Nephron progenitor cell (in vitro differentiated cells): ENCODE results near the gene WAPL.

Experiments
- DNase-seq: peaks from one replicate; pipeline ENCODE4 v3.0.0; 2021
- H3K27ac Mint-ChIP-seq: 2 replicates; pipeline ENCODE4 v1.8.0; 2021; ENCODE audit warnings: mild to moderate bottlenecking, moderate library complexity, mixed read lengths
- H3K27me3 Mint-ChIP-seq: 2 replicates; pipeline ENCODE4 v1.8.0; 2021; ENCODE audit warnings: mild to moderate bottlenecking, low read depth, mixed read lengths; ENCODE audit not compliant: poor library complexity
- H3K36me3 Mint-ChIP-seq: 2 replicates; pipeline ENCODE4 v1.8.0; 2021; ENCODE audit warnings: low read depth, mixed read lengths
- H3K4me1 Mint-ChIP-seq: 2 replicates; pipeline ENCODE4 v1.8.0; 2021; ENCODE audit warnings: mixed read lengths
- H3K4me3 Mint-ChIP-seq: 2 replicates; pipeline ENCODE4 v1.8.0; 2021; ENCODE audit warnings: mild to moderate bottlenecking, moderate library complexity, mixed read lengths
- H3K9me3 Mint-ChIP-seq: 2 replicates; pipeline ENCODE4 v1.8.0; 2021; ENCODE audit warnings: mild to moderate bottlenecking, moderate library complexity, mixed read lengths
- TF ChIP-seq, protein P1 (sequence below): fragments of 200-600 bp; sonication (generic); IDR thresholded peaks from 2 replicates; pipeline ENCODE4 v1.5.0; 2021; ENCODE audit warnings: antibody characterized with exemption

Gene WAPL

DNA sequence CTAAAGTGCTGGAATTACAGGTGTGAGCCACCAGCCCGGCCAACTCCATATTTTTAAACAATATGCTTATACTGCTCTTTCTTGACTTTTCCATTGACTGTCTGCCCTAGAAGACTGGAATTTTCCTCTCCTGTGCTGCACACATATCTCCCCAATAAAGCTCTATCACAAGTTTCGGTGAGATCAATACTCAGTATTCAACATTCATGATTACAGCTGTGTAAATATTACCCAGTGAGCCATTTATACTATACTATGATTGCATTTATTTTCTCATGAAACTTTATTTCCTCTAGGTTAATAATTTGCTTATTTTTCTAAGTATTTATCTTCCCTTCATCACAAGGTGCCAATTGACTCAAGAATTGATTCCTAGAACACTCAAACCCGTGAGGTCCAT is 106.5 kb downstream of the WAPL start:
- no peaks in the 10 kb centered on the region for H3K4me1 Mint-ChIP-seq
- peaks cover 5% of the 10 kb centered on the region for H3K9me3 Mint-ChIP-seq
- no peak for DNase-seq
- H3K27ac Mint-ChIP-seq = no peak overlapping the region
- H3K36me3 Mint-ChIP-seq = no peaks in the 10 kb centered on the region
- no peak overlapping the region for H3K4me3 Mint-ChIP-seq
- H3K27me3 Mint-ChIP-seq = peaks cover 21% of the 10 kb centered on the region
- TF ChIP-seq, protein P1, sequence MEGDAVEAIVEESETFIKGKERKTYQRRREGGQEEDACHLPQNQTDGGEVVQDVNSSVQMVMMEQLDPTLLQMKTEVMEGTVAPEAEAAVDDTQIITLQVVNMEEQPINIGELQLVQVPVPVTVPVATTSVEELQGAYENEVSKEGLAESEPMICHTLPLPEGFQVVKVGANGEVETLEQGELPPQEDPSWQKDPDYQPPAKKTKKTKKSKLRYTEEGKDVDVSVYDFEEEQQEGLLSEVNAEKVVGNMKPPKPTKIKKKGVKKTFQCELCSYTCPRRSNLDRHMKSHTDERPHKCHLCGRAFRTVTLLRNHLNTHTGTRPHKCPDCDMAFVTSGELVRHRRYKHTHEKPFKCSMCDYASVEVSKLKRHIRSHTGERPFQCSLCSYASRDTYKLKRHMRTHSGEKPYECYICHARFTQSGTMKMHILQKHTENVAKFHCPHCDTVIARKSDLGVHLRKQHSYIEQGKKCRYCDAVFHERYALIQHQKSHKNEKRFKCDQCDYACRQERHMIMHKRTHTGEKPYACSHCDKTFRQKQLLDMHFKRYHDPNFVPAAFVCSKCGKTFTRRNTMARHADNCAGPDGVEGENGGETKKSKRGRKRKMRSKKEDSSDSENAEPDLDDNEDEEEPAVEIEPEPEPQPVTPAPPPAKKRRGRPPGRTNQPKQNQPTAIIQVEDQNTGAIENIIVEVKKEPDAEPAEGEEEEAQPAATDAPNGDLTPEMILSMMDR = no peak

DNA sequence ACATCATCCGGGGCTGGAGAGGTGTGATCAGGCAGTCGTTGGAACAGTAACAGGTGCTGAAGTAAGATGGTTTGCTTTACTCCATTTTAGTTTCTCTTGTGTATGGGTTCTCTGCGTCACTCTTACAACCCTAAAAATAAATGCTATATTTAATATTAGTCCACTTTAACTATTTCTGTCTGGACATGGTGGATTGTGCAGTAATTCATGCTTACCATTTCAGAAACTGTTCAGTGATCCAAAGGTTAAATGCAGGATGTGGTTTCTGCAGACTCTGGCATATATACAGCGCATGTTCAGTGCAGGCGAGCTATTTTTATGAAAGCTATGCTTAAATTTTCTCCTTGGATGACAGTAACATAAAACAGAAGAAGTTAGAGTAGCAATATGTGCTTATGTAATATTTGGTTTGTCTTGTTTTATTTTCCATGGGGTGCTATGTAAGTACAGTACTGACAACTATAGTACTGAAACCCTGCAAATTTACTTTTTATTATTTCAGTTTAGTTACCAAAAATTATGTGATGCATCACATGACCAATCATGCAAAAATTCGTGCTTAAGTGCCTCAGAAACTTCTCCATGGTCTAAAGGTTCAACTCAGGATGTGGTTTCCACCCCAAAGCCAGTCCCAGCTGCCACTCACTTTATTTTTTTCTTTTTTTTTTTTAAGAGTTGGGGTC is 108.4 kb downstream of the WAPL start:
- no peaks in the 10 kb centered on the region for H3K36me3 Mint-ChIP-seq
- H3K9me3 Mint-ChIP-seq = peaks cover 5% of the 10 kb centered on the region
- TF ChIP-seq, protein P1 = no peak
- no peaks in the 10 kb centered on the region for H3K4me1 Mint-ChIP-seq
- no peak overlapping the region for H3K4me3 Mint-ChIP-seq
- no peak overlapping the region for H3K27ac Mint-ChIP-seq
- no peak for DNase-seq
- H3K27me3 Mint-ChIP-seq = peaks cover 16% of the 10 kb centered on the region

DNA sequence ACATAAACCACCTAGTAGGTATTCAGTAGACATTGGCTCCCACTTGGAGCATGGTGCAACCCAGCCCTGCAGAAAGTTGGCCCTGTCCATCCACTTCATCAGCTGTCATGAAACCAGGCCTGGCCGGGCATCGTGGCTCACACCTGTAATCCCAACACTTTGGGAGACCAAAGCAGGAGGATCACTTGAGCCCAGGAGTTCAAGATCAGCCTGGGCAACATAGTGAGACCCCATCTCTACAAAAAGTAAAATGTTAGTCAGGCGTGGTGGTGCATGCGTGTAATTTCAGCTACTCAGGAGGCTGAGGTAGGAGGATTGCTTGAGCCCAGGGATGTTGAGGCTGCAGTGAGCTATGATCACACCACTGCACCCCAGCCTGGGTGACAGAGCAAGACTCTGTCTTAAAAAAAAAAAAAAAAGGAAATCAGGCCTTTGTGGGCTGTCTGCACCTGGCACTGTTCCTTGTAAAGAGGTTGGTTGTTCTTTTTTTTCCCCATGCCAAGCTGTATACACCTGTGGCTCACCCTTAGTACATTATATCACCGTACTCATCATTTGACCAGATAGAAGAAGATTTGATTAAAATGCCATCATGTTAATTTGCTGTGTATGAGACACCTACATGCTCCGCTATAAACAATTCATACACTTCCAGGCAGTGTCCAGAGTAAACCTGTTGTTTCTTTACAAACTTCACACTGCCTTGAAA is 109.6 kb downstream of the WAPL start:
- H3K4me3 Mint-ChIP-seq = no peak overlapping the region
- H3K4me1 Mint-ChIP-seq = no peaks in the 10 kb centered on the region
- no peak for DNase-seq
- peaks cover 5% of the 10 kb centered on the region for H3K9me3 Mint-ChIP-seq
- H3K27ac Mint-ChIP-seq = no peak overlapping the region
- TF ChIP-seq, protein P1 = no peak
- H3K27me3 Mint-ChIP-seq = peaks cover 17% of the 10 kb centered on the region
- no peaks in the 10 kb centered on the region for H3K36me3 Mint-ChIP-seq

DNA sequence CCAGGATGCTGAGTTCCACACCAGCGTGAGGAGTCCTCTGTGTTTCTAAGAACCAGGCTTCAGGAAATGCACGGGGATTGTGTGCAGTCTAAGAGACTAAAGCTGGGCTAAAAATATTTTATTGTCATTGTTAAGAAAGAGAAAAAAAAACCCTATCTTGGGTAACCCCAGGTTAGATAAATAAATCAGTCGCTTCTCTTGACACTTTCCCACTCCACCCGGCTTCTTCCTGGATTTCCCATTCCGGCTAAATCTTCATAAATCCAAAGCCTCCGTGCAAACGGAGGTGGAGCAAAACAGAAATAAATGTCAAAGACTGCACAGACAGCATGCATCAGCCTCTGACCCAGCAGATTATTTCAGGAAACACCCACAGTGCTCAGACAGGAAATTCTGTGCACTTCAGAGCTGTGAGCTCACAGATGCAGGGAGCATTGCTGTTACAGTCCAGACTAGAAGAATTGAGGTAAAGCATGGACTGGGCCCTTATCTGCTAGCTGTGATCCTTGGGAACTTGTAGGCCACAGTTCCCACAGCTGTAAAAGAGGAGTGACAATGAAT is 110.2 kb downstream of the WAPL start:
- DNase-seq = no peak
- H3K27ac Mint-ChIP-seq = no peak overlapping the region
- TF ChIP-seq, protein P1 = no peak
- H3K27me3 Mint-ChIP-seq = peaks cover 24% of the 10 kb centered on the region
- H3K36me3 Mint-ChIP-seq = no peaks in the 10 kb centered on the region
- H3K4me1 Mint-ChIP-seq = no peaks in the 10 kb centered on the region
- no peak overlapping the region for H3K4me3 Mint-ChIP-seq
- peaks cover 5% of the 10 kb centered on the region for H3K9me3 Mint-ChIP-seq

DNA sequence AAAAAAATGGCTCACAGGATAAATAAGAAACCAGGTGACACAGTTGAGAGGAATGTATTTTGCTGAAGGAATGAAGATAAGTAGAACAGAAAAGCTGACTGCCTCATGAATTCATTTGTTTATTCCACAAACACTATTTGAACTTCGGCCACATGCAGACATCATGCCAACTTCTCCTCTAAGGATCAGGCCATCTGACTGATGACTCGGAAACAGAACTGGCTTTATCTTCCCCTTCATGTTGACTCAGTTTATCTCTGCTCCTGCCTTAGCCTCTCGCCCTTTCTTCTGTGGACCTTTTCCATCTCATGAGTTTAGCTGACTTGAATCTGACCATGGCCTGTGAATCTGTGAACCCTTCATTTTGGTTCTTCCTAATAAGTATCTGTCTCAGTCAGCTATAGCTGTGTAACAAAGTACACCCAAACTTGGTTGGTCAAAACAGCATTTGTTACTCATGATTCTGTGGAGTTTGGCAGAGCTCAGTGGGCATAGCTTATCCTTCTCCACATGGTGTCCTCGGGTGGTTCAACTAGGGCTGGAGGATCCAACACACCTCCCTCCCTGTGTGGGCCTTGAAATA is 111.0 kb downstream of the WAPL start:
- Mint-ChIP-seq H3K27ac (no peak overlapping the region), H3K4me1 (no peaks in the 10 kb centered on the region), H3K4me3 (no peak overlapping the region), H3K9me3 (peaks cover 5% of the 10 kb centered on the region), H3K36me3 (no peaks in the 10 kb centered on the region), H3K27me3 (peaks cover 22% of the 10 kb centered on the region)
- TF ChIP-seq, protein P1 = no peak
- DNase-seq = no peak
